ENCODE measurements around the gene EDDM3A.

DNA sequence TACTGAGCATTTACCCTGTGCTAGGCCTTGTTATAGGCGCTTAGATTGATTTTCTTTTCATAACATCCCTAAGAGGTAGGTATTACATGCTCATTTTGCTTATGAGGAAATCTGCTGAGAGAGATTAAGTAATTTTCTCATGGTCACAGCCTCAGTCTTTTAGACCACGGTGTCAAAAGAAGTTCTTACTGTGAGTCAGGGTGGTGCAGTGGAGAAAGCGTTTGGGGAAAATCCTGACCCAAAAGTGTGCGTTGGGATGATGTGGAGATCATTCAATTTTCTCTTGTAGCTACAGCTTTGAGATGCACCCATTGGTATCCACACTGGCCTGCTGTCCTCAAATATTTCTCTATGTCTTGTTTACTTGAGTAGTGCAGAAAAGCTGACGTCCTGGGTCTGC, 48.9 kb upstream of the EDDM3A start:
- TF ChIP-seq, protein P1, sequence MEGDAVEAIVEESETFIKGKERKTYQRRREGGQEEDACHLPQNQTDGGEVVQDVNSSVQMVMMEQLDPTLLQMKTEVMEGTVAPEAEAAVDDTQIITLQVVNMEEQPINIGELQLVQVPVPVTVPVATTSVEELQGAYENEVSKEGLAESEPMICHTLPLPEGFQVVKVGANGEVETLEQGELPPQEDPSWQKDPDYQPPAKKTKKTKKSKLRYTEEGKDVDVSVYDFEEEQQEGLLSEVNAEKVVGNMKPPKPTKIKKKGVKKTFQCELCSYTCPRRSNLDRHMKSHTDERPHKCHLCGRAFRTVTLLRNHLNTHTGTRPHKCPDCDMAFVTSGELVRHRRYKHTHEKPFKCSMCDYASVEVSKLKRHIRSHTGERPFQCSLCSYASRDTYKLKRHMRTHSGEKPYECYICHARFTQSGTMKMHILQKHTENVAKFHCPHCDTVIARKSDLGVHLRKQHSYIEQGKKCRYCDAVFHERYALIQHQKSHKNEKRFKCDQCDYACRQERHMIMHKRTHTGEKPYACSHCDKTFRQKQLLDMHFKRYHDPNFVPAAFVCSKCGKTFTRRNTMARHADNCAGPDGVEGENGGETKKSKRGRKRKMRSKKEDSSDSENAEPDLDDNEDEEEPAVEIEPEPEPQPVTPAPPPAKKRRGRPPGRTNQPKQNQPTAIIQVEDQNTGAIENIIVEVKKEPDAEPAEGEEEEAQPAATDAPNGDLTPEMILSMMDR (conservative IDR thresholded peaks at IDR 0.05; ENCODE audit: low read length): no peak
- TF ChIP-seq EZH2phosphoT487 (IDR thresholded peaks at IDR 0.05; ENCODE audit: borderline replicate concordance, low read depth, low read length): no peak

Data from OCI-LY7 (cell line).